ENCODE data around the gene SZRD1.

SZRD1 gene

DNA sequence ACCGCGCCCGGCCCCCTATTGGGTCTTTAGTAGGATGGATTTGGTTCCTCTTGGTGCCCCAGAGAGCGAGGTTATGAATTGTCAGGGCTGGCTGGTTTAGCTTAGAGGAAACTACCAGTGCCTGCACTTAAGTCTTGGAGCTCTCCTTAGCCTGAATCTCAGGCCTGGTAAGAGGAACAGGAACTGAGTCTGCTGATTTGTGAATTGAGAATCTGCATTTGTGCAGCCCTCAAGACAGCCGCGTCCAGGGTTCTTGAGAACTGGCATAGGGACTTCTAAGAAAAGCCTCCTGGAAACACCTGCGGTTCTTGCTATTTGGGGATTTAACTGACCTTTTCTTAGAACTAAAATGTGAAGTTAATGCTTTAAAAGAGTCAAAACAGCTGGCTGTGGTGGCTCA lies 75.2 kb downstream of the SZRD1 start:
- no peak for DNase-seq

DNA sequence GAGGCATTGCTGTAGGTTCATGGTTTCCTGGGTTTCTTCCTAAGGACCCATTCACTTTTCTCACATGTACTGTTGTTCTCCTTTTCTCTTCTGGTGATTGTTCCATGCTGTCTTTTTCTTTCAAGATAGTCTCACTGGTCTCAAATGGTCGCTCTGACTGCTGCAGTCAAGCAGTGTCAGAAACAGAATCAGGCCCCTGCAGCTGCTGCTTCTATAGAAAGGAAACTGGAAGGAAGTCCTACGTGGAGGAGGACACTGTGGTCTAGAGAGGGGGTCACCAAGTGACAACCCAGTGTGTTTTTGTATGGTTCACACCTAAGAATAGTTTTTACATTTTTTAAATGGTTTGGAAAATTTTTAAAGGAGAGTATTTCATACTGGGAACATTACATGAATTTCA lies 75.9 kb downstream of the SZRD1 start:
- no peak for DNase-seq

DNA sequence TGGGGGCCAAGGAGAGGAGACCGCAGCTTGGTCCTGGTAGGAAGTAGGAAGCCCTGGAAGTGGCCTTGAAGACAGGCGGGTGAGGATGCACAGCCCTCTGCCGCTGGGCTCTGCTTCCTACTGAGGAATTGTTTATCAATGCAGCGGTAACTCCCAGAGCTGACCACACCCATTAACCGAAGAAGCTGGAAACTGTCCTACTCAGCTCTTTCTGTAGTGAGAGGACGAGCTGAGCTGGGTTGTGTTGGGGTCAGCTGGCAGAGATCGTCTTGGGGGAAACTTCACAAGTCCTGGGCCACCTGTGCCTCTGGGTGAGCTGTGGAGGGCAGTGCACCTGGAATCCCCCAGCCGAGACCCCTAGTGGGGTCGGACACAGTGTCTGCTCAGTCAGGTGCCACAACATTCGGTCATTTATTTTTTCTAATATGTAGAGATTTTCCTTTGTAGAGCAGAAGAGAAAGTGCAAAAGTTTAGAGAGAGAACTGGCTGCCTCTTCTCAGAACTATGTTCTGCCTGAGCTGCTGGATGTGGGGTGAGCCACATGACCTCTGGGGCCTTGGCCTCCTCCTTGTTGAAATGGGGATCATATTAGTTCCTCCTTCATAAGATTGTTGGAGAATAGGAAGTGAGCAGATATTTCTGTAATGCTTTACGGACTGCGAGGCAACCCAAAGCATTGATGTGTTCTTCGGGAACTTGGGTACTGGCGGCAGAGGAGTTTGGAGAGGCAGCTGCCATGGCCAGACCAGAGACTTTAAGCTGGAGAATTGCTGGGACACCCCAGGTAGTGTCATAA lies 77.1 kb downstream of the SZRD1 start:
- DNase-seq, result no peak

DNA sequence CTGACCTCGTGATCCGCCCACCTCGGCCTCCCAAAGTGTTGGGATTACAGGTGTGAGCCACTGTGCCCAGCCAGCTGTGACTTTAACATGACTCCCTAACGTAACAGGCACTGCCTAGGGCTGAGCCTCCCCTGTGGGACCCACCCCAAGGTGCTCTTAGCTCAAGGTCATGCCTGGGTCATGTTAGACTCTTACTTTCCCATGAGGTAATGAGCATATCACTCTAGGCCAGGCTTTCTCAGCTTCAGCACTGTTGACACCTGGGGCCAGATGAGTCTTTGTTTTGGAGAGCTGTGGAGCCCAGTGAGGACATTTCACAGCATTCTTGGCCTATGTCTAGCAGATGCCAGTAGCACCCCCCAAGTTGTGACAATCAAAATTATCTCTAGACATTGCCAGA lies 78.0 kb downstream of the SZRD1 start:
- no peak for DNase-seq

DNA sequence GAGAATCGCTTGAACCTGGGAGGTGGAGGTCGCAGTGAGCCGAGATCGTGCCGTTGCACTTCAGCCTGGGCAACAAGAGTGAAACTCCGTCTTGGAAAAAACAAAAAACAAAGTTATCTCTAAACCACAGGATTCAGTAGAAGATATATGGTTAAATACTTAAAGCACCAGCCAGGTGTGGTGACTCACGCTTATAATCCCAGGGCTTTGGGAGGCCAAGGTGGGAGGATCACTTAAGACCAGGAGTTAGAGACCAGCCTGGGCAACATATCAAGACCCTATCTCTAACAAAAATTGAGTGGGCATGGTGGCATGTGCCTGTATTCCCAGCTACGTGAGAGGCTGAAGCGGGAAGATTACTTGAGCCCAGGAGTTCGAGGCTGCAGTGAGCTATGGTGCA lies 79.1 kb downstream of the SZRD1 start:
- DNase-seq, result no peak

DNA sequence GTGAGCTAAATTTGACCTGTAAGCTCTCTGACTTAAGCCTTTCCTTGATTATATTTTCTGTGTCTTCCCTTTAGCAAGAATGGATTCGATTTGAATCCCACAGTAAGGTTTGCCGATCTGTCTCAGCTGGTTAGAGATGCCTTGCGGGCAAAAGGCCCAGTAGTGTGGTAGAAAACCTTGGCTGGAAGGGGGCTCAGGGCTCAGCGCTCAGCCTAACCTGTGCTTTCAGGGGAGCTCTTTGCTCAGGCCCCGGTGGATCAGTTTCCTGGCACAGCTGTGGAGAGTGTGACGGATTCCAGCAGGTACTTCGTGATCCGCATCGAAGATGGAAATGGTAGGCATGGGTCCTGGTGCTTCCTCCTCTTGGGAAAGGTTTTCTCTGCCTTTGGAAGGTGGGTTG lies 80.6 kb downstream of the SZRD1 start:
- DNase-seq, result no peak

All from activated CD4-positive, CD25-positive, alpha-beta regulatory T cell (primary cell).